Mucosa of descending colon (tissue), 3 donors: ENCODE results near the gene UACA. TPM values are rescaled to one million over a fixed set of nuclear protein-coding genes. Genes with fewer than 3 reads are reported as not detected.

Source experiments
- ATAC-seq: fragments of 200-7000 bp; cut with Tn5 transposase; one replicate; pipeline ENCODE4 v1.9.1; 2020; ENCODE audit warnings: mild to moderate bottlenecking, moderate library complexity
- DNase-seq, 3 donors: peaks; one replicate each; pipeline ENCODE4 v3.0.0-alpha.2; 2020
- H3K36me3 ChIP-seq: fragments of 200-600 bp; one replicate; pipeline ENCODE4 v1.8.0; 2021; ENCODE audit warnings: low read depth, mild to moderate bottlenecking
- H3K4me1 ChIP-seq: fragments of 200-600 bp; one replicate; pipeline ENCODE4 v1.8.0; 2021; ENCODE audit warnings: low read depth, mild to moderate bottlenecking
- H3K4me3 ChIP-seq: fragments of 200-600 bp; one replicate; pipeline ENCODE4 v1.8.0; 2021; ENCODE audit warnings: mild to moderate bottlenecking
- H3K9me3 ChIP-seq: fragments of 200-600 bp; one replicate; pipeline ENCODE4 v1.8.0; 2021; ENCODE audit warnings: mild to moderate bottlenecking
- CTCF ChIP-seq: fragments of 200-600 bp; IDR thresholded peaks from one replicate; pipeline ENCODE4 v1.8.0; 2022; ENCODE audit warnings: antibody characterized with exemption, mild to moderate bottlenecking
- intact Hi-C, 2 donors: fragments of 100-400 bp; cut with DNase I in 1 of 2; cut with micrococcal nuclease in 1 of 2; formaldehyde crosslinking; loops; one replicate each; pipeline versions ENCODE4 v1.11.0 to v1.11.1; 2022; cut with DNase I, micrococcal nuclease
- total RNA-seq, 3 donors: library from RNA; stranded (reverse); fragmentation: NEBNext Ultra II Directional in 2 of 3; extraction: Animal tissue kit (Norgen Biotek cat#: 25700) in 2 of 3; gene quantifications; one replicate each; pipeline versions ENCODE4 v1.2.1 to v1.2.4, GENCODE V29; 2021 to 2023
- donor health status: DM: no; HTN: no; CAD: no; lungs with moderate emphysema.
- donor health status: DM: no; HTN: no; CAD: no.
- donor health status: DM: no; HTN: yes; CAD: no.

UACA gene
- total RNA-seq, 3 donors from 2014 or later, result 42.1 to 74.7 (median 64.9) TPM

GRCh38 chr15:70701891-70702568, 61.3 kb downstream of the UACA start:
- no peaks in the 10 kb centered on the region for H3K4me1 ChIP-seq
- no peaks in the 10 kb centered on the region for H3K36me3 ChIP-seq
- no peak overlapping the region for H3K4me3 ChIP-seq
- H3K9me3 ChIP-seq, result no peaks in the 10 kb centered on the region
- TF ChIP-seq CTCF, result no peak
- DNase-seq (no peak), ATAC-seq (no peak)
- intact Hi-C loops, result no loop called here

- DNase-seq, result no peak
- TF ChIP-seq CTCF, result no peak
Observed at GRCh38 chr15:70701171-70701570, 62.2 kb downstream of the UACA start.

GRCh38 chr15:70699890-70700289, 63.5 kb downstream of the UACA start:
- Histone ChIP-seq H3K9me3 (no peaks in the 10 kb centered on the region), H3K36me3 (no peaks in the 10 kb centered on the region), H3K4me3 (no peak overlapping the region), H3K4me1 (no peaks in the 10 kb centered on the region)
- TF ChIP-seq CTCF, result no peak
- DNase-seq (no peak), ATAC-seq (no peak)
- intact Hi-C loops, result no loop called here

More at GRCh38 chr15:70701171-70701570, 62.2 kb downstream of the UACA start:
- H3K9me3 ChIP-seq, result no peaks in the 10 kb centered on the region
- intact Hi-C loops, result no loop called here
- no peaks in the 10 kb centered on the region for H3K4me1 ChIP-seq
- H3K36me3 ChIP-seq, result no peaks in the 10 kb centered on the region
- H3K4me3 ChIP-seq, result no peak overlapping the region
- no peak for ATAC-seq

- TF ChIP-seq CTCF, result no peak
- intact Hi-C loops, result no loop called here
- ATAC-seq (no peak), DNase-seq (no peak)
- Histone ChIP-seq H3K9me3 (no peaks in the 10 kb centered on the region), H3K36me3 (no peaks in the 10 kb centered on the region), H3K4me3 (no peak overlapping the region), H3K4me1 (no peaks in the 10 kb centered on the region)
Observed at GRCh38 chr15:70698836-70699390, 64.4 kb downstream of the UACA start.

GRCh38 chr15:70698426-70698825, 64.9 kb downstream of the UACA start:
- no peaks in the 10 kb centered on the region for H3K36me3 ChIP-seq
- ATAC-seq (no peak), DNase-seq (no peak)
- intact Hi-C loops, result no loop called here
- no peaks in the 10 kb centered on the region for H3K4me1 ChIP-seq
- H3K4me3 ChIP-seq, result no peak overlapping the region
- TF ChIP-seq CTCF, result no peak
- H3K9me3 ChIP-seq, result no peaks in the 10 kb centered on the region
